Measurements from ENCODE around the gene TGM6. TPM values are rescaled to one million over a fixed set of nuclear protein-coding genes. Genes with fewer than 3 reads are reported as not detected.

The TGM6 gene
- polyA plus RNA-seq, 1 donor from 2014 or later: not detected

- H3F3A ChIP-seq (ENCODE audit: insufficient read depth, low read length, poor library complexity, severe bottlenecking): no peaks in the 10 kb centered on the region
These were observed 42.2 kb upstream of the TGM6 start for GRCh38 chr20:2338411-2339066.

DNA sequence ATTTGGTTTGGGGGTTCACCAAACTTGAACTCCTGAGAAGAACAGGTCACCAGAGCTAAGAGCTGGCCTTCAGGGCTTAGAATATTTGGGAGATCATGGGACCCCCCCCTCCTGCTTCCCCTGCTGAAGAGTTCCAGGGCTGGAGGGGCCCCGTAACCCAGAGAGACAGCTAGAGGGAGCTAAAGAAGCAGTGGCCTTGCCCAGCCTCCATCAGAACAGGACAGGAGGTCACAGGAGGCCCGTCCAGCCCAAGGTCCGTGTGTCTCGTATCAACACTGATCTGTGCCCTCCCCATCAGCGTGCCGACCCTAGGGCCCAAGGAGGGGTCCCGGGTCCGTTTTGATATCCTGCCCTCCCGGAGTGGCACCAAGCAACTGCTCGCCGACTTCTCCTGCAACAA lies 40.6 kb upstream of the TGM6 start:
- Histone ChIP-seq H3K9me2 (ENCODE audit: insufficient read depth, low read length) (no peaks in the 10 kb centered on the region), H3K27me3 (ENCODE audit: insufficient read depth, low read depth, low read length) (no peaks in the 10 kb centered on the region), H3K9me3 (ENCODE audit: low read length) (no peaks in the 10 kb centered on the region), H3K27ac (ENCODE audit: low read length) (no peak overlapping the region), H3K36me3 (ENCODE audit: insufficient read depth, low read length) (no peaks in the 10 kb centered on the region), H3K4me3 (ENCODE audit: low read length) (no peak overlapping the region), H2AFZ (ENCODE audit: low read depth, low read length) (no peak overlapping the region), H3K4me2 (ENCODE audit: low read length) (no peak overlapping the region), H4K20me1 (ENCODE audit: insufficient read depth) (no peaks in the 10 kb centered on the region), H3K79me2 (replicated peaks; ENCODE audit: insufficient read depth, low read length) (no peaks in the 10 kb centered on the region), H3K9ac (ENCODE audit: low read length) (no peak overlapping the region), H3F3A (ENCODE audit: insufficient read depth, low read length, poor library complexity, severe bottlenecking) (no peaks in the 10 kb centered on the region)
- TF ChIP-seq EP300 (conservative IDR thresholded peaks at IDR 0.05; ENCODE audit: poor library complexity, severe bottlenecking): no peak
- no peak for TF ChIP-seq TAF1 (IDR thresholded peaks at IDR 0.05; ENCODE audit: low read depth)
- no peak for TF ChIP-seq EZH2 (IDR thresholded peaks at IDR 0.05; ENCODE audit: borderline replicate concordance, insufficient read depth, low read length, poor library complexity, severe bottlenecking)
- no peak for TF ChIP-seq RAD21 (conservative IDR thresholded peaks at IDR 0.05)
- TF ChIP-seq, protein P1, sequence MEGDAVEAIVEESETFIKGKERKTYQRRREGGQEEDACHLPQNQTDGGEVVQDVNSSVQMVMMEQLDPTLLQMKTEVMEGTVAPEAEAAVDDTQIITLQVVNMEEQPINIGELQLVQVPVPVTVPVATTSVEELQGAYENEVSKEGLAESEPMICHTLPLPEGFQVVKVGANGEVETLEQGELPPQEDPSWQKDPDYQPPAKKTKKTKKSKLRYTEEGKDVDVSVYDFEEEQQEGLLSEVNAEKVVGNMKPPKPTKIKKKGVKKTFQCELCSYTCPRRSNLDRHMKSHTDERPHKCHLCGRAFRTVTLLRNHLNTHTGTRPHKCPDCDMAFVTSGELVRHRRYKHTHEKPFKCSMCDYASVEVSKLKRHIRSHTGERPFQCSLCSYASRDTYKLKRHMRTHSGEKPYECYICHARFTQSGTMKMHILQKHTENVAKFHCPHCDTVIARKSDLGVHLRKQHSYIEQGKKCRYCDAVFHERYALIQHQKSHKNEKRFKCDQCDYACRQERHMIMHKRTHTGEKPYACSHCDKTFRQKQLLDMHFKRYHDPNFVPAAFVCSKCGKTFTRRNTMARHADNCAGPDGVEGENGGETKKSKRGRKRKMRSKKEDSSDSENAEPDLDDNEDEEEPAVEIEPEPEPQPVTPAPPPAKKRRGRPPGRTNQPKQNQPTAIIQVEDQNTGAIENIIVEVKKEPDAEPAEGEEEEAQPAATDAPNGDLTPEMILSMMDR (IDR thresholded peaks at IDR 0.05; ENCODE audit: poor library complexity, severe bottlenecking): no peak
- TF ChIP-seq SMC3 (conservative IDR thresholded peaks at IDR 0.05; ENCODE audit: poor library complexity): no peak
- TF ChIP-seq, protein P2, sequence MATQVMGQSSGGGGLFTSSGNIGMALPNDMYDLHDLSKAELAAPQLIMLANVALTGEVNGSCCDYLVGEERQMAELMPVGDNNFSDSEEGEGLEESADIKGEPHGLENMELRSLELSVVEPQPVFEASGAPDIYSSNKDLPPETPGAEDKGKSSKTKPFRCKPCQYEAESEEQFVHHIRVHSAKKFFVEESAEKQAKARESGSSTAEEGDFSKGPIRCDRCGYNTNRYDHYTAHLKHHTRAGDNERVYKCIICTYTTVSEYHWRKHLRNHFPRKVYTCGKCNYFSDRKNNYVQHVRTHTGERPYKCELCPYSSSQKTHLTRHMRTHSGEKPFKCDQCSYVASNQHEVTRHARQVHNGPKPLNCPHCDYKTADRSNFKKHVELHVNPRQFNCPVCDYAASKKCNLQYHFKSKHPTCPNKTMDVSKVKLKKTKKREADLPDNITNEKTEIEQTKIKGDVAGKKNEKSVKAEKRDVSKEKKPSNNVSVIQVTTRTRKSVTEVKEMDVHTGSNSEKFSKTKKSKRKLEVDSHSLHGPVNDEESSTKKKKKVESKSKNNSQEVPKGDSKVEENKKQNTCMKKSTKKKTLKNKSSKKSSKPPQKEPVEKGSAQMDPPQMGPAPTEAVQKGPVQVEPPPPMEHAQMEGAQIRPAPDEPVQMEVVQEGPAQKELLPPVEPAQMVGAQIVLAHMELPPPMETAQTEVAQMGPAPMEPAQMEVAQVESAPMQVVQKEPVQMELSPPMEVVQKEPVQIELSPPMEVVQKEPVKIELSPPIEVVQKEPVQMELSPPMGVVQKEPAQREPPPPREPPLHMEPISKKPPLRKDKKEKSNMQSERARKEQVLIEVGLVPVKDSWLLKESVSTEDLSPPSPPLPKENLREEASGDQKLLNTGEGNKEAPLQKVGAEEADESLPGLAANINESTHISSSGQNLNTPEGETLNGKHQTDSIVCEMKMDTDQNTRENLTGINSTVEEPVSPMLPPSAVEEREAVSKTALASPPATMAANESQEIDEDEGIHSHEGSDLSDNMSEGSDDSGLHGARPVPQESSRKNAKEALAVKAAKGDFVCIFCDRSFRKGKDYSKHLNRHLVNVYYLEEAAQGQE (IDR thresholded peaks at IDR 0.05; ENCODE audit: borderline replicate concordance): no peak
- TF ChIP-seq MXI1 (conservative IDR thresholded peaks at IDR 0.05; ENCODE audit: poor library complexity, severe bottlenecking): no peak
- no peak for TF ChIP-seq POLR2AphosphoS5 (IDR thresholded peaks at IDR 0.05)

More at GRCh38 chr20:2338411-2339066, 42.2 kb upstream of the TGM6 start:
- Histone ChIP-seq H3K9me3 (ENCODE audit: low read length) (no peaks in the 10 kb centered on the region), H3K79me2 (replicated peaks; ENCODE audit: insufficient read depth, low read length) (no peaks in the 10 kb centered on the region), H3K4me3 (ENCODE audit: low read length) (no peak overlapping the region), H4K20me1 (ENCODE audit: insufficient read depth) (no peaks in the 10 kb centered on the region), H3K36me3 (ENCODE audit: insufficient read depth, low read length) (no peaks in the 10 kb centered on the region), H3K27me3 (ENCODE audit: insufficient read depth, low read depth, low read length) (no peaks in the 10 kb centered on the region), H2AFZ (ENCODE audit: low read depth, low read length) (no peak overlapping the region), H3K9me2 (ENCODE audit: insufficient read depth, low read length) (no peaks in the 10 kb centered on the region), H3K9ac (ENCODE audit: low read length) (no peak overlapping the region), H3K4me2 (ENCODE audit: low read length) (no peak overlapping the region), H3K27ac (ENCODE audit: low read length) (no peak overlapping the region)
- TF ChIP-seq EZH2 (IDR thresholded peaks at IDR 0.05; ENCODE audit: borderline replicate concordance, insufficient read depth, low read length, poor library complexity, severe bottlenecking) (no peak), POLR2AphosphoS5 (IDR thresholded peaks at IDR 0.05) (no peak), MXI1 (conservative IDR thresholded peaks at IDR 0.05; ENCODE audit: poor library complexity, severe bottlenecking) (no peak)
